ENCODE measurements around the gene GATAD2A. TPM values are rescaled to one million over a fixed set of nuclear protein-coding genes. Genes with fewer than 3 reads are reported as not detected.

Gene GATAD2A
- total RNA-seq, 1 experiment from 2014 or later = 99.6 TPM

DNA sequence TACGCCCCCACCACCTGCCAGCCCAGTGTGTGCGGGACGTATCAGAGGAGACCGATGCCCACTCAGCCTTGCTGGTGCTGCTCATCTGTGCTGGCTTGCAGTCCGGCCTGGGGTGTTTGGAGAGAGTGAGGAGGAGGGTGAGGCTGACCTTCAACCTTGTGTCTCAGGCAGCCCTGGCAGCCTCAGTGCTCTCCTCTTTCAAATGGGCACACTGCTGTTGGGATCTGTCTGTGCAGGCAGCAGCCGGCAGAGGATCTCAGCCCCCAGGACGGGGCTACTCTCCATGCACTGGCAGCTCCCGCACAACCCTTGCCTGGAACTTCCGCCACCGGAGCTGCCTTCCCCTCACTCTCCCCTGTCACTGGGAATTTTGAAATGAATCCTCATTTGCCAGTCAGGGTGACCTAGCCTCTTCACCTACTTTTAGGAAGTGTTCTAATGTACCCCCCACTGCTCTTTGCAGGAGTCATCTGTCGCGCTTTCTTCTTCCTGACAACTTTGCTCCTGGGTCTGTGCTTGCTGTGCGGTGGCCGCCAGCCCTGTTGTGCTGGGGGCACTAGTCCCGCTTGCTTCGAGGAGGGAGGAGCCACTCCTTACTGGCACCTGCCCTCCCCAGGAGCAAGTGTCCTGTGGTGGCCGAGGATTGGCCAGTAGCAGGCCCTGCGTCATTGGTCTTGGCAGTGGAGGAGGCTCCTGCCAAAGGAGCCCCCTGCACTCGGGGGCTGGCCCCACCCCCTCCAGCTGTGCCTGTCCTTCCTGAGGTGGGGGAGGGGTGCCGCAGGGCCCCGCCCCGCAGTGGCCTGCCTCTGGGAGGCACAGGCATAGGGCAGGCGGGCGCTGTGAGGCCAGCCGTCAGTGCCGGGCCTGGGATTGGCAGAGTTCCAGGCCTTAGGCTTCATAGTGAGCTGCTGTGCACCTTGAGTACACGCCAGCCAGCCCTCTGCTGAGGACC, 56.5 kb downstream of the GATAD2A start:
- Histone ChIP-seq H3K4me3 (ENCODE audit: low read depth in 2 of 2, low read length in 2 of 2) (no peak overlapping the region), H3K36me3 (ENCODE audit: control insufficient read depth, insufficient read depth, low read length) (no peaks in the 10 kb centered on the region; the same call in 1 of the 2 replicates), H3K27me3 (ENCODE audit: control insufficient read depth, insufficient read depth, low read length) (no peaks in the 10 kb centered on the region), H3K4me1 (ENCODE audit: control insufficient read depth, insufficient read depth, low read length) (peaks cover 12% of the 10 kb centered on the region), H3K9me3 (ENCODE audit: control insufficient read depth, insufficient read depth, low read depth, low read length) (no peaks in the 10 kb centered on the region), H3K27ac (ENCODE audit: low read length) (no peak overlapping the region)
- DNase-seq (ENCODE audit: low read depth, low spot score) (no peak), ATAC-seq (no peak)
- POLR2A ChIA-PET = no interaction called here
- intact Hi-C loops (cut with micrococcal nuclease; ENCODE audit: unreplicated experiment) = no loop called here
- CTCF ChIA-PET = no interaction called here
- TF ChIP-seq, protein P1, sequence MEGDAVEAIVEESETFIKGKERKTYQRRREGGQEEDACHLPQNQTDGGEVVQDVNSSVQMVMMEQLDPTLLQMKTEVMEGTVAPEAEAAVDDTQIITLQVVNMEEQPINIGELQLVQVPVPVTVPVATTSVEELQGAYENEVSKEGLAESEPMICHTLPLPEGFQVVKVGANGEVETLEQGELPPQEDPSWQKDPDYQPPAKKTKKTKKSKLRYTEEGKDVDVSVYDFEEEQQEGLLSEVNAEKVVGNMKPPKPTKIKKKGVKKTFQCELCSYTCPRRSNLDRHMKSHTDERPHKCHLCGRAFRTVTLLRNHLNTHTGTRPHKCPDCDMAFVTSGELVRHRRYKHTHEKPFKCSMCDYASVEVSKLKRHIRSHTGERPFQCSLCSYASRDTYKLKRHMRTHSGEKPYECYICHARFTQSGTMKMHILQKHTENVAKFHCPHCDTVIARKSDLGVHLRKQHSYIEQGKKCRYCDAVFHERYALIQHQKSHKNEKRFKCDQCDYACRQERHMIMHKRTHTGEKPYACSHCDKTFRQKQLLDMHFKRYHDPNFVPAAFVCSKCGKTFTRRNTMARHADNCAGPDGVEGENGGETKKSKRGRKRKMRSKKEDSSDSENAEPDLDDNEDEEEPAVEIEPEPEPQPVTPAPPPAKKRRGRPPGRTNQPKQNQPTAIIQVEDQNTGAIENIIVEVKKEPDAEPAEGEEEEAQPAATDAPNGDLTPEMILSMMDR (IDR thresholded peaks at IDR 0.05) = no peak
- no peak for TF ChIP-seq SIN3A (IDR thresholded peaks at IDR 0.05; ENCODE audit: borderline replicate concordance, insufficient read depth, low read depth, low read length)
- TF ChIP-seq, protein P2, sequence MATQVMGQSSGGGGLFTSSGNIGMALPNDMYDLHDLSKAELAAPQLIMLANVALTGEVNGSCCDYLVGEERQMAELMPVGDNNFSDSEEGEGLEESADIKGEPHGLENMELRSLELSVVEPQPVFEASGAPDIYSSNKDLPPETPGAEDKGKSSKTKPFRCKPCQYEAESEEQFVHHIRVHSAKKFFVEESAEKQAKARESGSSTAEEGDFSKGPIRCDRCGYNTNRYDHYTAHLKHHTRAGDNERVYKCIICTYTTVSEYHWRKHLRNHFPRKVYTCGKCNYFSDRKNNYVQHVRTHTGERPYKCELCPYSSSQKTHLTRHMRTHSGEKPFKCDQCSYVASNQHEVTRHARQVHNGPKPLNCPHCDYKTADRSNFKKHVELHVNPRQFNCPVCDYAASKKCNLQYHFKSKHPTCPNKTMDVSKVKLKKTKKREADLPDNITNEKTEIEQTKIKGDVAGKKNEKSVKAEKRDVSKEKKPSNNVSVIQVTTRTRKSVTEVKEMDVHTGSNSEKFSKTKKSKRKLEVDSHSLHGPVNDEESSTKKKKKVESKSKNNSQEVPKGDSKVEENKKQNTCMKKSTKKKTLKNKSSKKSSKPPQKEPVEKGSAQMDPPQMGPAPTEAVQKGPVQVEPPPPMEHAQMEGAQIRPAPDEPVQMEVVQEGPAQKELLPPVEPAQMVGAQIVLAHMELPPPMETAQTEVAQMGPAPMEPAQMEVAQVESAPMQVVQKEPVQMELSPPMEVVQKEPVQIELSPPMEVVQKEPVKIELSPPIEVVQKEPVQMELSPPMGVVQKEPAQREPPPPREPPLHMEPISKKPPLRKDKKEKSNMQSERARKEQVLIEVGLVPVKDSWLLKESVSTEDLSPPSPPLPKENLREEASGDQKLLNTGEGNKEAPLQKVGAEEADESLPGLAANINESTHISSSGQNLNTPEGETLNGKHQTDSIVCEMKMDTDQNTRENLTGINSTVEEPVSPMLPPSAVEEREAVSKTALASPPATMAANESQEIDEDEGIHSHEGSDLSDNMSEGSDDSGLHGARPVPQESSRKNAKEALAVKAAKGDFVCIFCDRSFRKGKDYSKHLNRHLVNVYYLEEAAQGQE (IDR thresholded peaks at IDR 0.05; ENCODE audit: insufficient read depth in 1 of 2, low read depth in 2 of 2, low read length in 1 of 2) = no peak
- no peak for TF ChIP-seq POLR2AphosphoS5 (IDR thresholded peaks at IDR 0.05; ENCODE audit: low read depth, low read length)
- TF ChIP-seq TCF7L2 (IDR thresholded peaks at IDR 0.05; ENCODE audit: low read depth, low read length) = no peak
- in situ Hi-C loops (cut with HindIII; ENCODE audit: low pct_unique_long_range_greater_than_20kb, low sequenced_read_pairs) = no loop called here
- BruUV-seq (replicated peaks) = no TSS peak

DNA sequence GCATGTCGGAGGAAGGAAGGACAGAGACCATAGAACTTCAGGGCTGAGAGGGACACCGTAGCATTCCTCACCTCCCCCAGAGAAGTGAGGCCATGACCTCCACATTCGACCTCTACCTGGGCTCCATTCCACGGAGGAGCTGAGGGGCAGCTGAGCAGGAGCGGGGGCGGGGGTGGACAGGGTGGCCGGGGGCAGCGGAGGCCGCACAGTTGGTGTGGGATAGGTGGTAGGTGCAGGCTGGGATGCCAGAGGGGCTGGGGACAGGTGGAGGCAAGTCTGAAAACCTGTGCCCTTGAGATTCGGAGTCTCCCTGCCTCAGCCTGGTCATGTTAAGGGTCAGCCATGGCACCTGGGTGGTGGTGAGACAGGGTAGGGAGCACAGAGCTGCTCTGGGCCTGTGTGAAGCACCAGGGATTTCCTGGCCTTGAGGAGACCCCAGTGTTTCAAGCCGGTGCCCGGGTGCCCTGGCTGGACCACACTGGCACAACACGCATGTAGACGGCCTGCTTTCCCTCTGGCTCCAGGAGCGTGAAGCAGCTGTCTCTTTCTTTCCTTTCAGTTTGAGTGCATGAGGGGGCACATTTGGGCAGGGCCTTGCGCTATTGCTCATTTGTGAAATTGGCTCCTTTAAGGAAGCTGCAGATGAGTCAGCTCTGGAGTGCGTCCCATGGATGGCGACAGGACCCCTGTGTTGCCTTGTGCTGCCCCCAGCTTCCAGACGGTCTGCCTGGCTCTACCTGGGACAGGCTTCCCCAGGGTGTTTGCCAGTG, 58.1 kb downstream of the GATAD2A start:
- Histone ChIP-seq H3K4me3 (ENCODE audit: low read depth in 2 of 2, low read length in 2 of 2) (no peak overlapping the region), H3K27me3 (ENCODE audit: control insufficient read depth, insufficient read depth, low read length) (no peaks in the 10 kb centered on the region), H3K27ac (ENCODE audit: low read length) (no peak overlapping the region), H3K4me1 (ENCODE audit: control insufficient read depth, insufficient read depth, low read length) (peaks cover 12% of the 10 kb centered on the region), H3K9me3 (ENCODE audit: control insufficient read depth, insufficient read depth, low read depth, low read length) (peaks cover 9% of the 10 kb centered on the region; the same call in 1 of the 2 replicates), H3K36me3 (ENCODE audit: control insufficient read depth, insufficient read depth, low read length) (no peaks in the 10 kb centered on the region; the same call in 1 of the 2 replicates)
- ChIA-PET CTCF (no interaction called here), POLR2A (no interaction called here)
- ATAC-seq (no peak), DNase-seq (ENCODE audit: low read depth, low spot score) (no peak)
- intact Hi-C loops (cut with micrococcal nuclease; ENCODE audit: unreplicated experiment) = no loop called here
- TF ChIP-seq, protein P1 (IDR thresholded peaks at IDR 0.05) = no peak
- TF ChIP-seq SIN3A (IDR thresholded peaks at IDR 0.05; ENCODE audit: borderline replicate concordance, insufficient read depth, low read depth, low read length) (no peak), TCF7L2 (IDR thresholded peaks at IDR 0.05; ENCODE audit: low read depth, low read length) (no peak), POLR2AphosphoS5 (IDR thresholded peaks at IDR 0.05; ENCODE audit: low read depth, low read length) (no peak)
- TF ChIP-seq, protein P2 (IDR thresholded peaks at IDR 0.05; ENCODE audit: insufficient read depth in 1 of 2, low read depth in 2 of 2, low read length in 1 of 2) = no peak
- in situ Hi-C loops (cut with HindIII; ENCODE audit: low pct_unique_long_range_greater_than_20kb, low sequenced_read_pairs) = no loop called here
- BruUV-seq (replicated peaks) = no TSS peak

All from Panc1 (cell line).